ENCODE measurements around the gene TLR5.

GRCh38 chr1:223110952-223111351 is 32.1 kb downstream of the TLR5 start:
- TF ChIP-seq CTCF (IDR thresholded peaks at IDR 0.05; ENCODE audit: low read depth, low read length) (no peak), EZH2phosphoT487 (IDR thresholded peaks at IDR 0.05; ENCODE audit: low read depth) (no peak)
